GM18502 (cell line): ENCODE data around the gene RBM27.
"Not testable (repeated sequence)": the region's sequence is repeated elsewhere in the genome, so short reads cannot be mapped to it uniquely, and the experiment has no call there.

Experiments used
- ATAC-seq: cut with Tn5 transposase; IDR thresholded peaks from one replicate; pipeline ENCODE4 v1.9.1; 2021; ENCODE audit warnings: mild to moderate bottlenecking; ENCODE audit not compliant: unreplicated experiment, poor library complexity

The RBM27 gene

DNA sequence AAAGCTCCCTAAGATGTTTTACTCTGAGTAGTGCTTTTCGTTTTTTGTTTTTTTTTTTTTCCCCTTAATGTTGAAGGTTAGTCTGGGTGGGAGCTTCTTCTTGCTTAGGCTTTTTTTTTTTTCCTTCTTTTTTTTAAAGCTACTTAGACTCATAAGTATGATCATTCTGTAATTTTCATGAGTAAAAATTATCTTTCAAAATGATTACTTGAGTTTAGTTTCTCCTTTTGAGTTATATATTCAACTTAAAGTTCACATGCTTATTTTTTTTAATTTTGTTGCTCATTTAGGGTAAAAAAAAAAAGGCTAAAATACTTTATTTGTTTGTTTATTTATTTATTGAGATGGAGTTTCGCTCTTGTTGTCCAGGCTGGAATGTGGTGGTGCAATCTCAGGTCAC lies 2.9 kb downstream of the RBM27 start:
- no peak for ATAC-seq

DNA sequence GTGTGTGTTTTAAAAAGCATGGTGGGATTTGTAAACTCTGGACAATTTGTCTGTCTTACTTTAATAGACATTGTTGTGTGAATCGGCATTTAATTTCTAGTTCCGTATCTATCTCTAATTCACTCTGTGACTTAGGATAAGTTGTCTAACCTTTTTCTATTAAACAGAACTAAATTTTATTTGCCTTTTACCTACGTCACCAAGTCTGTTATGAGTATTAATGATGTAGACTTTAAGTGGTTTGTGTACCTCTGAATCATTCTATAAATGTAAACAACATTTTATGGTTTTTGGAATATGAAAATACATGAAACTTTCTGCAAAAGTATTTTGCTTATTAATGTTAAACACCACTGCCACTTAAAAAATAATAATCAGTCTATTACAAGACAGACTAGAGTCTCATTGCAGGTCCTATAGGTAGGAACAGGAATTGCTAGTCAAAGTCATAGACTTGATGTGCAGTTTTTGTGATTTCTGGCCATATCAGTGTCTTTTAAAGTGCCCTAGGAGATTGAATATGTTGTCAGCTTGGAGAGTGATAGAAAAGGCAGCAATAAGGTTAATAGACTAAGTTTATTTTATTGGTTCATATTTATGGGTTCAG lies 5.6 kb downstream of the RBM27 start:
- peak; percentile 40 for ATAC-seq

DNA sequence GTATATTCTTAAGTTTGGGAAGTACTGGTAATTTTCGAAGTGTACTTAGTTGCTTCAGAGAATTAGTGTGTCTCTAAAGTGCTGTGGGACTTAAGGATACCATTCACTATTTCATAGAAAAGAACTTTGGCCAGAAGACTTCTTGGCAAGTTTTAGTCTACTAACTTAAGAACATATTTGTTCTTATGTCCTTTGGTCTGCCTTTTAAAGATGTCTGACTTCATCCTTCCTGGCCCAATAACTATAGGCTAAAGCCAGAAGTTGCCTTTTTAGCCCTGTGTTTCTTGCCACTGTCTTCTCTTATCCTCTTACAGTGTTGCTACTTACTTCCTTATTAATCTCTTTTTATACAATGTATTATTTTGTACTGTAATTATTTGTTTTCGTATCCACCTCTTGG lies 6.3 kb downstream of the RBM27 start:
- no peak for ATAC-seq

DNA sequence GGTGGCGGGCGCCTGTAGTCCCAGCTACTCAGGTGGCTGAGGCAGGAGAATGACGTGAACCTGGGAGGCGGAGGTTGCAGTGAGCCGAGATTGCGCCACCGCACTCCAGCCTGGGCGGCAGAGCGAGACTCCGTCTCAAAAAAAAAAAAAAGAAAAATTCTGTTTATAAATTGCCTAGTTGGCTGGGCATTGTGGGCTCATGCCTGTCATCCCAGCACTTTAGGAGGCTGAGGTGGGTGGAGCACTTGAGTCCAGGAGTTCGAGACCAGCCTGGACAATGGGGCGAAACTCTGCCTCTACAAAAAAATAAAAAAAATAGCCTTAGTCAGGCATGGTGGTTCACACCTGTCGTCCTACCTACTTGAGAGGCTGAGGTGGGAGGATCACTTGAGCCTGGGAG lies 7.4 kb downstream of the RBM27 start:
- ATAC-seq = not testable (repeated sequence)

DNA sequence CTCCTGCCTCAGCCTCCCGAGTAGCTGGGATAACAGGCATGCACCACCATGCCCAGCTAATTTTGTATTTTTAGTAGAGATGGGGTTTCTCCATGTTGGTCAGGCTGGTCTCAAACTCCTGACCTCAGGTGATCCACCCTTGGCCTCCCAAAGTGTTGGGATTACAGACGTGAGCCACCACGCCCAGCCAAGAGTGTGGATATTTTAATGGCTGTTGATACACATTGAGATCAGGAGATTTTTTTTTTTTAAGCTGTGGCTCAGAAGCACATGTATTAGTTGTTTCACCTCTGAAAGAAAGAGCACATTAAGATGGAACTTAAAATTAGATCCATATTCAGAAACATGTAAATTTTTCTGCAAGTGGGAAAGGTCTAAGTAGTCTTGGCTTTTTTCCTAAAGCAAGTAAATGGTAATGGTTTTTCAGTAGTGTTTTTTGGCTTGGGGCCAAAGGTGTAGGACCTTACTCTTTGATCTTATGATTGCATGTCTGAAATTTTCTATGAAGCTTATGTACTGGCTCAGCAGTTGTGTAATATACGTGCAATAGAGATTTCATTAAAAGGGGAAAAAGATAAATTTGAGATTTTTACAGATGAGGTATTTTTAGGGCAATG lies 9.9 kb downstream of the RBM27 start:
- no peak for ATAC-seq

DNA sequence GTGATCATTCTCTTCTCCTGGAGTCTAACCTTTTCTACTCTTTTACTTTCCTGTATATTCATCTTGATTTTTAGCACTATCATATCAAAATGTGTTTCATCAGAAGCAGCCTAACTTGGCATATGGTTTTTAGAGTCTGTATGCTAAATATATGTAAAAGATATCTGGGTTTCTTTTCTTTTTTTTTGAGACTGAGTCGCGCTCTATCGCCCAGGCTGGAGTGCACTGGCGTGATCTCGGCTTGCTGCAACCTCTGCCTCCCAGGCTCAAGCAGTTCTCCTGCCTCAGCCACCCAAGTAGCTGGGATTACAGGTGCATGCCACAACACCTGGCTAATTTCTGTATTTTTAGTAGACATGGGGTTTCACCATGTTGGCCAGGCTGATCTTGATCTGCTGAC lies 11.5 kb downstream of the RBM27 start:
- not testable (repeated sequence) for ATAC-seq

DNA sequence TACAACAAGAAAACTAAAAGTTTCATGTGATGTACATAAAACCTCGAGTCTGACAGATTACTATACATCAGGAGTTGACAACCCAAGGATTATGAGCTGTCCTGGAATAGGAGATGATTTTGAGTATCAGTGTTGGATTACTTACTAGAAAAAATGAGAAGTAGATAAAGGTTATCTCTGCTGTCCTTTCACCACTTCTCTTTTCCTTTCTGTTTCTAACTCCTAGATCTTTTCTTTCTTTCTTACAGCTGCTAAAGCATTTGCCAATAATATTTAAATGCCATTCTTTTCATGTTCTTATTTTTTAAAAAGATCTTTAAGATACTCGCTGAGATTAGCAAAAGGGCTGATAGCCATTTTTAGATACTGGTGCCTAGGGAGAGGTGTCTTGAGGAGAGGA lies 14.8 kb downstream of the RBM27 start:
- no peak for ATAC-seq

DNA sequence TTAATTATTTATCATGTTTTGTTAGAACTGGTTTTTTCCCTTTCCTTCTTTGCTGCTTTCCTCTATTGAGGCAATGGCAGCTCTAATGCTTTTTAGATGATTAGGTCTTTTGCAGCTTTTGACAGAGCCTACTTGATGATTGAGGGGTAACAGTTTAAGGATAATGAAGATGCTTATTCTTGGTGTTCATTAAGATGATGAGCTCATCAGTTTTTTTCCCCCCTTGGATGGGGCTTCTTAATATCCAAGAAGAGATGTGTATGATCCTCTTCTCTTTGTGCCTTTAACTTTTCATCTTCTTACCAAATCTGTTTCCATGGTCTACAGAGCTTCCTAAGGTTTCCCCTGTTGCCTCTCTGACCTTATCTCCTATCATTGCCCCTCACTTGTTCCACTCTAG lies 15.8 kb downstream of the RBM27 start:
- no peak for ATAC-seq

DNA sequence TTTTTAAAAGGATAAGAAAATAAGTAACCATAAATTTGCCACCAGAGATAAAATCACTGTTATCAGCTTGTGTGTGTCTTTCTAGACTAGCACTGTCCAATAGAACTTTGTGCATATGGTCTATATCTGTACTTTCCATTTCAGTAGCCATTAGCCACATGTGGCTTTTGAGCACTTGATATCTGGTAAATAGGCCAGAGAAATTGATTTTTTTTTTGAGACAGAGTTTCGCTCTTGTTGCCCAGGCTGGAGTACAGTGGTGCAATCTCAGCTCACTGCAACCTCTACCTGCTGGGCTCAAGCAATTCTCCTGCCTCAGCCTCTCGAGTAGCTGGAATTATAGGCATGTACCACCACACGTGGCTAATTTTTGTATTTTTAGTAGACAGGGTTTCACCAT lies 17.8 kb downstream of the RBM27 start:
- no peak for ATAC-seq

DNA sequence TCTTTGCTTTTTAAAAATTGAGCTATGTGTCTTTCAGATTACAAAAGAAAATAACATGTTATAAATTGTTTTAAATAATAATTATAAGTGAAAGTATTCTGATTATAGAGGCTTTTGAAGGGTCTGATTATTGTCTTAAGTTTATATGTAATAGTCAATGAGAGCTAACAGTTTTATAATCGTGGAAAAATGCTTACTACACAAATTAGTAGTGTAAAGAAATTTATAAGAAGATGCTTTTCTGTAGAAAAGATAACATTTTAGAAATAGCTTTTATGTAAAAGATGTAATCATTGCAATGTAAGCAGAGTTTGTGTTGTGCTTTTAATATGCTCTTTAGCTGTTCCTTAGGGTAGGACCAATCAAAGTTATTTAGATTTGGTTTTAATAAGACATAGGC lies 18.6 kb downstream of the RBM27 start:
- ATAC-seq = no peak

DNA sequence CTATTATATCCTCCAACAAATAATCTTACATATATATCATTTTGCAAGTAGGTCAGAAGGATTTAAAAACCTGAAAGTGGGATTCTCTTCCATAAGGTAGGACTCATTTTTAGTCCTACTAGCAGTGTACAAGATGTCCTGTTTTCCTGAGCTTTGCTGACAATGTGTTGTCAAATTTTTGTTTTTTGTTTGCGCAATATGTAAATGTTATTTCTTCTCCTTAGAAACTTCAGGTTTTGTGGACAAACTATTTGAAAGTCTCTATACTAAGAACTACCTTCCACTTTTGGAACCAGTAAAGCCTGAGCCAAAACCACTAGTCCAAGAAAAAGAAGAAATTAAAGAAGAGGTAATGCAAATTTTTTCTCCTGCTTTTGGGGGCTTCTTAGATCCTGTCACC lies 19.8 kb downstream of the RBM27 start:
- no peak for ATAC-seq

DNA sequence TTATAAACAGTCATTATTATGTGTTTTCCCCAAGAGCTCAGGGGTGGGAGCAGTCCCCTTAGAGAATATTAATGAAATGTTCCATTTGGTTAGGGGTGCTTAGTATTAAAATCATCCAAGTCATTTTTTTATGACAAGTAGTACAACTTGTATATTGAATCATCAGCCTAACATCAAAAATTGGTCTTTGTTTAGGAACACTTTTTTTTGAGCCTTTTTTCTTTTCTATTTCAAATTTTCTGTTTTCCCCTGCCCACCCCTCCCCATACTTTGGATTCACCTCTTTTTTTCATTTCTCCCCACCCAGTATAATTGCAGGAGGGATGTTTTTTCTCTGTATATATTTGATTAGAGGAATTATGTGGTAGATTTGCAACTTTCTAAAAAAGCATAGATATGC lies 25.8 kb downstream of the RBM27 start:
- no peak for ATAC-seq

DNA sequence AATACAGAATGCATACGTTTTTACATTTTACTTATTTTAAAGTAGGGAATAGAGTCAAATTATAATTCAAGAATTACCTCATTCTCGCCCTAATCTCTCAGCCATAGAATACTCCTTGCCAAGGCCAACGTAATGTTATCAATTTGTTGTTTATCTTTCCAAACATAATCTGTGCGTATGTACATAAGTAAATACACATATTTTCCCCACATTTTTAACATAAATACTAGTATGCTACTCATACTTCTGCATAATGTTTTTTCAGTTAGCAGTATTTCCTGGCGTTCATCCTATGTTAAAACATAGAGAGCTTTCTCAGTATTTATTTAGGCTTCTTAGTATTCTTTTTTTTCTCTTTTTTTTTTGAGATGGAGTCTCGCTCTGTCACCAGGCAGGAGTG lies 28.8 kb downstream of the RBM27 start:
- ATAC-seq = no peak

DNA sequence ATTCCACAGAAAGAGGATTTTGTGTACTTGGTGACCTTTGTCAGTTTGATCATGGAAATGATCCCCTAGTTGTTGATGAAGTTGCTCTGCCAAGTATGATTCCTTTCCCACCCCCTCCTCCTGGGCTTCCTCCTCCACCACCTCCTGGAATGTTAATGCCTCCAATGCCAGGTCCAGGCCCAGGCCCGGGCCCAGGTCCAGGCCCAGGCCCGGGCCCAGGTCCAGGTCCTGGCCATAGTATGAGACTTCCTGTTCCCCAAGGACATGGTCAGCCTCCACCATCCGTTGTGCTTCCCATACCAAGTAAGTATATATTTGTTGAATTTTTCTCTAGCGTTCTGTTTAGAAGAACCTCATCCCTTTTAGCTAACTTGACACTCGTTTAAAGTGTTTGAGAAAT lies 30.0 kb downstream of the RBM27 start:
- ATAC-seq = no peak

DNA sequence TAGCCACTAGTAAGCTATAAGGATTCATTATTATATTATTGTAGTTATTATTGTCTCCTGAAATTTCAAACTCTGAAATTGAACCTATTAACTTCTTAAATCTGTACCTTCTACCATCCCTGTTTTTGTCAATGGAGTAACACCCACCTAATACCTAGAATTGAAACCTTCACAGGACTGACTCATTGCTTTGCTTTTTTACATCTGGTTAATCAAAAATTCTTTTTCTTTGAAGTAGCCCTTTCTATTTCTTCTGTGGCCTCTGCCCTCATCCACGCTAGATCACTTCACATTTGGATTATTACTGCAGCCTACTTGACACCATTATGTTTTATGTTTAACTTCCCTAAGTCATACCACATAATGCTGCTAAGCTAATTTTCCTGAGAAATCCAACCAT lies 35.6 kb downstream of the RBM27 start:
- peak; percentile 60 for ATAC-seq

DNA sequence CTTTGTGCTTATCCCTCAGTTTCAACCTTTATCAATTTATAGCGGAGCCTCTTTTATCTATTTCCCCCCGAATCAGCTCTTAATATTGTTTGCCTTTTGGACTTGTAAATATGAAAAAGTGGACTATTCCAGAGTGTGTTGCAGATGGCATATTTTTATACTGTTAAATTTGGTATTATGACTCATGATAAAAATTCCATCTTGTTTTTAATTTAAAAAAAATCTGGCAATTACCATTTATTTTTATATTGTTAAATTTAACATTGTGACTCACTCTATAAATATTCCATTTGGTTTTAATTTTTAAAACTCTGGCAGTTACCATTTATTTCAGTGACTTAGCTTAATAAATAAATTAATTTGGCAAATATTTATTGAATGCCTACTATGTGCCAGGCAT lies 37.5 kb downstream of the RBM27 start:
- ATAC-seq = no peak

DNA sequence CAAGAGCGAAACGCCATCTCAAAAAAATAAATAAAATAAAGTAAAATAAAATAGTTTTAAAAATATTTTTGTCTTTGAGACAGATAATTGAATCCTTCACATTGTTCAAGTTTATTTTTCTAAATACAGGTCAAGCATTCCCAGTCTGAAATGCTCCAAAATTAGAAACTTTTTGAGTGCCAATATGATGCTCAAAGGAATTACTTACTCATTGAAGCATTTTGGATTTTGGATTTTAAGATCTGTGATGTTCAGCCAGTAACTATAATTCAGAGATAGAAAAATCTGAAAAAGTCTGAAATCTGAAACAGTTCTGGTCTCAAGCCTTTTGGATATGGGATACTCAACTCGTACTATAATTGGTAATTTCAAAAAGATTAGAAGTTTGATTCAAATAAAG lies 39.8 kb downstream of the RBM27 start:
- ATAC-seq = no peak

DNA sequence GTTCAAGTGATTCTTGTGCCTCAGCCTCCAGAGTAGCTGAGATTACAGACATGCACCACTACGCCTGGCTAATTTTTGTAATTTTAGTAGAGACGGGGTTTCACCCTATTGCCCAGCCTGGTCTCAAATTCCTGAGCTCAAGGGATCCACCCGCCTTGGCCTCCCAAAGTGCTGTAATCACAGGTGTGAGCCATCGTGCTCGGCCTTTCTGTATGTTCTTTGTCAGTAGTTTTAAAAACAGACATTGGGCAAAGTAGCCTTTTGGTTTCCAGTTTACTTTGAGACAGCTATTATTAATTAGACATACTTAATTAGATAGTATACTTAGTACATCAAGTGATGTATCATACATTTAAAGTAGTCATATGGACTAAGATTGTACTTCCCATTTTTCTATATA lies 45.2 kb downstream of the RBM27 start:
- no peak for ATAC-seq

DNA sequence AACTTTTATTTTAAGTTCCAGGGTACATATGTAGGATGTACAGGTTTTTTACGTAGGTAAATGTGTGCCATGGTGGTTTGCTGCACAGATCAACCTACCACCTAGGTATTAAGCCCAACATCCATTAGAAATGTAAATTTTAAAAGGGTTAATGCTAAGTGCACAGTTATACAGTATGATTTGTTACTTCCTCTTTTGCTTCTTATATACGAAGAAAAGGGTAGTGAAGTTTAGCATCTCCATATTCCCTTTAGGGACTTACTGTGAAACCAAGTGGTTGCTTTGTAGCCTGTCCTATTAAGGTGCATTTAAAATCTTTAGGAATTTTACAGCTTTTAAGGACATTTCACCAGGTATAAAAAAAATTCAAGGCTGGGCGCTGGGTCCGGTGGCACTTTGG lies 46.4 kb downstream of the RBM27 start:
- peak; percentile 76 for ATAC-seq
